SKM-1 treated with dmso at 0.1 percent for 144 hours (cell line): ENCODE results near the gene TMEM45A.

Source experiments
- DNase-seq: peaks from one replicate; lab custom pipeline; 2025; ENCODE audit not compliant: unreplicated experiment; lab: John Stamatoyannopoulos, UW

Gene TMEM45A

GRCh38 chr3:100609963-100610362, 117.5 kb downstream of the TMEM45A start:
- DNase-seq: no peak

GRCh38 chr3:100611221-100611620, 118.8 kb downstream of the TMEM45A start:
- no peak for DNase-seq

GRCh38 chr3:100613721-100614390, 121.4 kb downstream of the TMEM45A start:
- DNase-seq: no peak

- no peak for DNase-seq
These were observed 122.5 kb downstream of the TMEM45A start for GRCh38 chr3:100614941-100615340.

- no peak for DNase-seq
These were observed 123.3 kb downstream of the TMEM45A start for GRCh38 chr3:100615684-100616083.

- DNase-seq: no peak
These were observed 128.8 kb downstream of the TMEM45A start for GRCh38 chr3:100621251-100621650.
